SU-DHL-6 (cell line): ENCODE measurements around the gene ACAN.

ENCODE experiments used
- H2AFZ ChIP-seq: fragments of 200-600 bp; sonication (generic); 2 replicates; pipeline ENCODE4 v1.6.1; 2014; ENCODE audit warnings: low read depth, mild to moderate bottlenecking, moderate library complexity, mixed read lengths, antibody characterized with exemption, low read length; ENCODE audit not compliant: severe bottlenecking
- H3F3A ChIP-seq: fragments of 200-600 bp; shearing (Covaris generic); 2 replicates; pipeline ENCODE4 v1.6.0; 2016; ENCODE audit warnings: antibody characterized with exemption, mild to moderate bottlenecking; ENCODE audit not compliant: insufficient read depth
- H3K27ac ChIP-seq: fragments of 200-600 bp; sonication (generic); 2 replicates; pipeline ENCODE4 v1.5.1; 2016; ENCODE audit warnings: low read depth, mild to moderate bottlenecking, low read length, moderate library complexity, mixed read lengths
- H3K27me3 ChIP-seq: fragments of 200-600 bp; sonication (generic), shearing (Covaris generic); 2 replicates; pipeline ENCODE4 v1.6.0; 2014; ENCODE audit warnings: mild to moderate bottlenecking, low read length
- H3K36me3 ChIP-seq: fragments of 200-600 bp; sonication (generic); 2 replicates; pipeline ENCODE4 v1.6.1; 2014; ENCODE audit warnings: mild to moderate bottlenecking, low read length, mixed read lengths
- H3K4me2 ChIP-seq: fragments of 300-600, 200-600 bp; shearing (Covaris generic), sonication (generic); 2 replicates; pipeline ENCODE4 v1.6.0; 2014; ENCODE audit warnings: low read length, low read depth, mild to moderate bottlenecking; ENCODE audit not compliant: poor library complexity, severe bottlenecking
- H3K4me3 ChIP-seq: fragments of 200-600 bp; sonication (generic); 2 replicates; pipeline ENCODE4 v1.5.1; 2014; ENCODE audit warnings: antibody characterized with exemption, low read length, mild to moderate bottlenecking, mixed read lengths; ENCODE audit not compliant: insufficient read depth, poor library complexity, severe bottlenecking
- H3K79me2 ChIP-seq: fragments of 200-600 bp; sonication (generic); 2 replicates; pipeline ENCODE4 v1.6.1; 2014; ENCODE audit warnings: mild to moderate bottlenecking, low read length, moderate library complexity; ENCODE audit not compliant: insufficient read depth
- H3K9ac ChIP-seq: fragments of 200-600 bp; sonication (generic); 2 replicates; pipeline ENCODE4 v1.7.0; 2014; ENCODE audit warnings: mild to moderate bottlenecking, low read length
- H3K9me2 ChIP-seq: fragments of 200-600 bp; sonication (generic); replicated peaks from 2 replicates; pipeline ENCODE4 v1.6.1; 2014; ENCODE audit warnings: low read length; ENCODE audit not compliant: insufficient read depth
- H3K9me3 ChIP-seq: fragments of 200-600 bp; sonication (generic); 2 replicates; pipeline ENCODE4 v1.6.1; 2014; ENCODE audit warnings: low read length, mixed read lengths; ENCODE audit not compliant: insufficient read depth
- H4K20me1 ChIP-seq: fragments of 200-600 bp; sonication (generic); 2 replicates; pipeline ENCODE4 v1.6.1; 2014; ENCODE audit warnings: low read depth, mild to moderate bottlenecking, antibody characterized with exemption, low read length, moderate library complexity, mixed read lengths
- EZH2phosphoT487 ChIP-seq: fragments of 200-600 bp; sonication (generic), shearing (Covaris generic); conservative IDR thresholded peaks from 2 replicates; pipeline ENCODE4 v1.6.1; 2018; ENCODE audit warnings: mild to moderate bottlenecking, antibody characterized with exemption, low read length, moderate library complexity, mixed read lengths
- TF ChIP-seq, protein P1 (sequence below): fragments of 200-600 bp; sonication (generic); IDR thresholded peaks from one replicate; pipeline ENCODE4 v1.5.1; 2017; ENCODE audit warnings: antibody characterized with exemption, mild to moderate bottlenecking, low read length, moderate library complexity; ENCODE audit not compliant: insufficient read depth, poor library complexity, severe bottlenecking

The ACAN gene

DNA sequence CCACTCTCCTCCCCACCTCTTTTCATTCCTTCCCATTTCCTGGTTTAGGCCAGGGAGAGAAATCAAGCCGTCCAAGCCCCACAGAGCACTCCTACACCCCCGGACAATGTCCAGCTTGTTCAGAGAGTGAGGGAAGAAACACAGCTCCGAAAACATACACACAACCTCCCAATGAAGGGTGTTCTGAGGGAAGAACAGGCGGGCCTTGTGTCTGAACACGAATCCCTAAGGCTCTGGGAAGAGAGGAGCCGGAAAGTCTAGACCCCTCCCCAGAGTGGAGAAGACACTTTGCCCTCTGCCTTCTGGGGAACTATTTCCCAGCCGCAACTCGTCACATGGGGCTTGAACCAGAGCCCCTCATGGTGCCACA, 30.5 kb downstream of the ACAN start:
- no peaks in the 10 kb centered on the region for H3K9me3 ChIP-seq
- no peak overlapping the region for H2AFZ ChIP-seq
- no peaks in the 10 kb centered on the region for H4K20me1 ChIP-seq
- H3K36me3 ChIP-seq: no peaks in the 10 kb centered on the region
- no peaks in the 10 kb centered on the region for H3K27me3 ChIP-seq
- TF ChIP-seq EZH2phosphoT487: no peak
- TF ChIP-seq, protein P1, sequence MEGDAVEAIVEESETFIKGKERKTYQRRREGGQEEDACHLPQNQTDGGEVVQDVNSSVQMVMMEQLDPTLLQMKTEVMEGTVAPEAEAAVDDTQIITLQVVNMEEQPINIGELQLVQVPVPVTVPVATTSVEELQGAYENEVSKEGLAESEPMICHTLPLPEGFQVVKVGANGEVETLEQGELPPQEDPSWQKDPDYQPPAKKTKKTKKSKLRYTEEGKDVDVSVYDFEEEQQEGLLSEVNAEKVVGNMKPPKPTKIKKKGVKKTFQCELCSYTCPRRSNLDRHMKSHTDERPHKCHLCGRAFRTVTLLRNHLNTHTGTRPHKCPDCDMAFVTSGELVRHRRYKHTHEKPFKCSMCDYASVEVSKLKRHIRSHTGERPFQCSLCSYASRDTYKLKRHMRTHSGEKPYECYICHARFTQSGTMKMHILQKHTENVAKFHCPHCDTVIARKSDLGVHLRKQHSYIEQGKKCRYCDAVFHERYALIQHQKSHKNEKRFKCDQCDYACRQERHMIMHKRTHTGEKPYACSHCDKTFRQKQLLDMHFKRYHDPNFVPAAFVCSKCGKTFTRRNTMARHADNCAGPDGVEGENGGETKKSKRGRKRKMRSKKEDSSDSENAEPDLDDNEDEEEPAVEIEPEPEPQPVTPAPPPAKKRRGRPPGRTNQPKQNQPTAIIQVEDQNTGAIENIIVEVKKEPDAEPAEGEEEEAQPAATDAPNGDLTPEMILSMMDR: no peak
- H3K27ac ChIP-seq: no peak overlapping the region
- H3K4me2 ChIP-seq: no peak overlapping the region
- H3K9me2 ChIP-seq: no peaks in the 10 kb centered on the region
- no peaks in the 10 kb centered on the region for H3F3A ChIP-seq
- H3K79me2 ChIP-seq: no peaks in the 10 kb centered on the region
- no peak overlapping the region for H3K9ac ChIP-seq
- no peak overlapping the region for H3K4me3 ChIP-seq

DNA sequence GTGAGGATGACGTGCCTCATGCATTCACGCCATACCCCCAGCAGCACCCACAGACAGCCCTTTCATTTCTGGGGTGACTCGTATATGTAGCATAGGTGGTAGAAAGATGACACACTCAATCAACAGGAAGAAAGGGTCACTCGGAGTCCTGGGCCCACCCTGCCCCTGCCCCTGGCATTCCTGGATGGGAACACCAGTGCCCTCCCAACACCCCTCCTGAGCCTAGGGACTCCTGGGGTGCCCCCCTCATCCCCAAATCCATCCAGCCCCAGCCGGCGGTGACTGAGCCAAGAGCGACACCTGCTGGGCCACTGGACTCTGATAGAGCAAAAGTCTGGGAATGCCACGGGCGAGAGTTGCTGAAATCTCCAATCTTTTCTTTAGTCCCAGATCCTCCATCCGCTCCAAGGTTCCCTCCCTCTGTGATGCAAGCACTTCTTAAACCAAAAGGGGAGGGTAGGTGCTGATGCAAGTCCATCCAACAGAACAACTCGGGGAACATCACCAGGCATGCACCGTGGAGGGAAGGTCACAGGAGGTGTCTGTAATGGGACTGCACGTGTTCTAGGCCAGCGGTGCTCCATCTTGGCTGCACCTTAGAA, 31.1 kb downstream of the ACAN start:
- Histone ChIP-seq H2AFZ (no peak overlapping the region), H3K4me2 (no peak overlapping the region), H3K36me3 (no peaks in the 10 kb centered on the region), H3K9me3 (no peaks in the 10 kb centered on the region), H3K9ac (no peak overlapping the region), H4K20me1 (no peaks in the 10 kb centered on the region), H3K27ac (no peak overlapping the region), H3K79me2 (no peaks in the 10 kb centered on the region), H3F3A (no peaks in the 10 kb centered on the region), H3K27me3 (no peaks in the 10 kb centered on the region), H3K4me3 (no peak overlapping the region), H3K9me2 (no peaks in the 10 kb centered on the region)
- TF ChIP-seq EZH2phosphoT487: no peak
- TF ChIP-seq, protein P1: peak; percentile 51

DNA sequence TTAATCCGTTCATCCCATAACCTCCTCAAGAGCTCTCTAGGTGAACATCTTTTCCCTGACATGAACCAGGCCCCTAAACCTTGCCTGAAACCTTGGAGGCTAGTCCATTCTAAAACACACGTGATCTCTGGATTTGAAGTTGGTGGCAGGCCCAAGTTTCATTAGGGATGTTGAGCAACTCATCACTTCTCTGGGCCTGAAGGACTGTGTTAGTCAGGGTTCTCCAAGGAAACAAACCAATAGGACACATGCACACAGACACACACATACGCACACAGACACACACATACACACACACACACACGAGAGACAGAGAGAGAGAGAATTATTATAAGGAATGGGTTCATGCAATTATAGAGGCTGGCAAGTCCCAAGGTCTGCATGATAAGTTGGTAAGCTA, 31.9 kb downstream of the ACAN start:
- TF ChIP-seq, protein P1: no peak
- no peak for TF ChIP-seq EZH2phosphoT487
- H2AFZ ChIP-seq: no peak overlapping the region
- H3F3A ChIP-seq: no peaks in the 10 kb centered on the region
- no peak overlapping the region for H3K27ac ChIP-seq
- H3K9ac ChIP-seq: no peak overlapping the region
- no peaks in the 10 kb centered on the region for H3K9me3 ChIP-seq
- H3K4me3 ChIP-seq: no peak overlapping the region
- H3K36me3 ChIP-seq: no peaks in the 10 kb centered on the region
- H3K79me2 ChIP-seq: no peaks in the 10 kb centered on the region
- no peaks in the 10 kb centered on the region for H4K20me1 ChIP-seq
- no peak overlapping the region for H3K4me2 ChIP-seq
- H3K9me2 ChIP-seq: no peaks in the 10 kb centered on the region
- no peaks in the 10 kb centered on the region for H3K27me3 ChIP-seq

DNA sequence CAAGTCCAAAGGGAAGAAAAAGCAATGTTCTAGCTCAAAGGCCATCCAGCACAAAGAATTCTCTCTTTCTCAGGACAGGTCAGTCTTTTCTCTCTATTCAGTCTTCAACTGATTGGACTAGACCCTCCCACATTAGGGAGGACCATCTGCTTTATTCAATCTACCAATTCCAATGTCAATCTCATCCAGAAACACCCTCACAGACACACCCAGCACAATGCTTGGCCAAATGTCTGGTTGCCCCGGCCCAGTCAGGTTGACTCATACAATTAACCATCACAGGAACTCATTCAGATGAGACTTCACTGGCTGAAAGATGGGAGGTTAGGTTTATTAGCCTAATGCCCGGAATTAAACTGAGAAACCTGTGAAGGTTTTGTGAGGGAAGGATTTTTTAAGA, 32.4 kb downstream of the ACAN start:
- no peak overlapping the region for H3K4me3 ChIP-seq
- TF ChIP-seq, protein P1: no peak
- no peak for TF ChIP-seq EZH2phosphoT487

More for the DNA sequence above, 32.4 kb downstream of the ACAN start:
- Histone ChIP-seq H3K9me2 (no peaks in the 10 kb centered on the region), H2AFZ (no peak overlapping the region), H4K20me1 (no peaks in the 10 kb centered on the region), H3K79me2 (no peaks in the 10 kb centered on the region), H3K4me2 (no peak overlapping the region), H3K9ac (no peak overlapping the region), H3K36me3 (no peaks in the 10 kb centered on the region), H3K27me3 (no peaks in the 10 kb centered on the region), H3K9me3 (no peaks in the 10 kb centered on the region), H3K27ac (no peak overlapping the region), H3F3A (no peaks in the 10 kb centered on the region)
